Endothelial cell of umbilical vein (primary cell): Measurements from ENCODE around the gene CXCR3. TPM values are rescaled to one million over a fixed set of nuclear protein-coding genes. Genes with fewer than 3 reads are reported as not detected.

Source experiments
- BruUV-seq: library from RNA; stranded (reverse); fragments of 400-500 nt; replicated peaks from 2 replicates; lab custom pipeline; 2021; lab: Mats Ljungman, UMichigan
- CTCF ChIA-PET: fragments of 300-600, 350-600 bp; sonication (Branson Sonifier 250); formaldehyde crosslinking; loops from one replicate; lab custom pipeline; 2021; ENCODE audit warnings: antibody characterized with exemption, inconsistent platforms; lab: Charles Lee
- POLR2A ChIA-PET: fragments of 300-600, 350-600 bp; sonication (Branson Sonifier 250); formaldehyde crosslinking; loops from one replicate; lab custom pipeline; 2021; ENCODE audit warnings: antibody characterized with exemption, inconsistent platforms; lab: Charles Lee
- DNase-seq: peaks from one replicate; pipeline ENCODE4 v3.0.0-alpha.2; 2011; ENCODE audit warnings: low read depth, low spot score
- FAIRE-seq: peaks from 2 replicates; lab custom pipeline; 2011; peaks lifted over from hg19 to GRCh38; lab: Jason Lieb, UNC
- H2AFZ ChIP-seq: 2 replicates; pipeline ENCODE4 v1.6.0; 2012; ENCODE audit warnings: low read depth, low read length, control low read depth, inconsistent platforms
- H3K27ac ChIP-seq: 2 replicates; pipeline ENCODE4 v1.5.1; 2011; ENCODE audit warnings: low read depth, mild to moderate bottlenecking, control low read depth, low read length, moderate library complexity; ENCODE audit not compliant: insufficient read depth
- H3K27me3 ChIP-seq, 2 experiments: 2 replicates each; pipeline versions ENCODE4 v1.6.0 to v1.6.1; 2011; ENCODE audit warnings: low read length in 2 of 2, mixed read lengths in 1 of 2; ENCODE audit not compliant: control insufficient read depth in 2 of 2, insufficient read depth in 2 of 2
- H3K36me3 ChIP-seq, 2 experiments: 2 replicates in 1 of 2; 3 replicates in 1 of 2; pipeline ENCODE4 v1.5.1; 2011; ENCODE audit warnings: low read length in 2 of 2, mild to moderate bottlenecking in 1 of 2, moderate library complexity in 1 of 2; ENCODE audit not compliant: control insufficient read depth in 2 of 2, insufficient read depth in 2 of 2; ENCODE audit errors: extremely low read depth in 1 of 2
- H3K4me1 ChIP-seq: 3 replicates; pipeline ENCODE4 v1.5.1; 2011; ENCODE audit warnings: mild to moderate bottlenecking, low read length; ENCODE audit not compliant: control insufficient read depth, insufficient read depth; ENCODE audit errors: extremely low read depth
- H3K4me2 ChIP-seq: 2 replicates; pipeline ENCODE4 v1.6.1; 2011; ENCODE audit warnings: low read length, control low read depth, mixed read lengths; ENCODE audit not compliant: insufficient read depth
- H3K4me3 ChIP-seq, 3 experiments: fragments of 200-600 bp in 1 of 3; sonication (generic), shearing (Covaris generic) in 1 of 3; replicated peaks in 1 of 3; 2 replicates each; pipeline ENCODE4 v1.5.1; 2011 to 2016; ENCODE audit warnings: control low read depth in 3 of 3, low read length in 3 of 3, mild to moderate bottlenecking in 2 of 3, inconsistent platforms in 1 of 3, low read depth in 1 of 3, moderate library complexity in 1 of 3; ENCODE audit not compliant: insufficient read depth in 1 of 3
- H3K79me2 ChIP-seq: 2 replicates; pipeline ENCODE4 v1.6.0; 2012; ENCODE audit warnings: low read length, inconsistent platforms; ENCODE audit not compliant: control insufficient read depth, insufficient read depth
- H3K9ac ChIP-seq: replicated peaks from 2 replicates; pipeline ENCODE3; 2011; ENCODE audit warnings: low read length, control low read depth; ENCODE audit not compliant: insufficient read depth; ENCODE audit errors: extremely low read depth
- H3K9me1 ChIP-seq: replicated peaks from 3 replicates; pipeline ENCODE4 v1.6.0; 2011; ENCODE audit warnings: mild to moderate bottlenecking, low read length; ENCODE audit not compliant: control insufficient read depth, insufficient read depth; ENCODE audit errors: extremely low read depth
- H3K9me3 ChIP-seq: replicated peaks from 2 replicates; pipeline ENCODE4 v1.5.1; 2012; ENCODE audit warnings: low read length, inconsistent platforms; ENCODE audit not compliant: control insufficient read depth, insufficient read depth
- H4K20me1 ChIP-seq: replicated peaks from 2 replicates; pipeline ENCODE3; 2011; ENCODE audit warnings: mild to moderate bottlenecking, low read length; ENCODE audit not compliant: control insufficient read depth, insufficient read depth; ENCODE audit errors: extremely low read depth
- EZH2 ChIP-seq: IDR thresholded peaks from 2 replicates; pipeline ENCODE4 v1.6.1; 2012; ENCODE audit warnings: borderline replicate concordance, low read depth, mild to moderate bottlenecking, moderate library complexity, low read length, inconsistent platforms; ENCODE audit not compliant: severe bottlenecking
- GATA2 ChIP-seq: IDR thresholded peaks from 2 replicates; pipeline ENCODE4 v1.7.0; 2011; ENCODE audit warnings: low read depth, mild to moderate bottlenecking, moderate library complexity, mixed read lengths, low read length; ENCODE audit not compliant: insufficient read length, insufficient read depth
- JUN ChIP-seq: IDR thresholded peaks from 2 replicates; pipeline ENCODE4 v1.6.1; 2011; ENCODE audit warnings: borderline replicate concordance, low read depth; ENCODE audit not compliant: insufficient read length, insufficient read depth
- MYC ChIP-seq: IDR thresholded peaks from one replicate; pipeline ENCODE4 v1.6.1; 2011; ENCODE audit warnings: mild to moderate bottlenecking, low read depth, low read length
- dilution Hi-C: fragments of 300-500 bp; cut with MboI; formaldehyde crosslinking; loops from one replicate; pipeline ENCODE4 v1.15.0; 2019; ENCODE audit warnings: low sequenced_read_pairs; ENCODE audit not compliant: extremely low pct_ligation_motif_present
- intact Hi-C: fragments of 100-400 bp; cut with micrococcal nuclease; formaldehyde crosslinking; loops from one replicate; pipeline ENCODE4 v1.10.0; 2022
- polyA plus RNA-seq, 4 experiments: library from polyadenylated mRNA; depleted of rRNA in 3 of 4; stranded (reverse) in 3 of 4; unstranded in 1 of 4; fragments of >200 nt; gene quantifications; 2 replicates each; pipeline versions ENCODE4 v1.2.1 to v1.2.3, GENCODE V29; 2011 to 2012; ENCODE audit warnings: missing spikeins in 1 of 4
- total RNA-seq: library from RNA; stranded (reverse); gene quantifications from 2 replicates; pipeline ENCODE4 v1.2.3, GENCODE V29; 2021
- TF ChIP-seq, protein P1 (sequence below), 2 donors: IDR thresholded peaks; 1 replicate in 1 of 2; 2 replicates in 1 of 2; pipeline ENCODE4 v1.5.1; 2011; ENCODE audit warnings: low read length in 2 of 2, mild to moderate bottlenecking in 2 of 2, moderate library complexity in 2 of 2, control low read depth in 1 of 2, inconsistent platforms in 1 of 2, low read depth in 1 of 2; ENCODE audit not compliant: insufficient read depth in 1 of 2; ENCODE audit errors: extremely low read depth in 1 of 2
- TF ChIP-seq, protein P2 (sequence below): IDR thresholded peaks from 2 replicates; pipeline ENCODE4 v1.6.1; 2011; ENCODE audit not compliant: insufficient read depth, insufficient read length

CXCR3 gene
- total and polyA plus RNA-seq, 2 donors (not counting 3 experiments of a cell fraction or from before 2014, with no cell fraction given), result not detected

DNA sequence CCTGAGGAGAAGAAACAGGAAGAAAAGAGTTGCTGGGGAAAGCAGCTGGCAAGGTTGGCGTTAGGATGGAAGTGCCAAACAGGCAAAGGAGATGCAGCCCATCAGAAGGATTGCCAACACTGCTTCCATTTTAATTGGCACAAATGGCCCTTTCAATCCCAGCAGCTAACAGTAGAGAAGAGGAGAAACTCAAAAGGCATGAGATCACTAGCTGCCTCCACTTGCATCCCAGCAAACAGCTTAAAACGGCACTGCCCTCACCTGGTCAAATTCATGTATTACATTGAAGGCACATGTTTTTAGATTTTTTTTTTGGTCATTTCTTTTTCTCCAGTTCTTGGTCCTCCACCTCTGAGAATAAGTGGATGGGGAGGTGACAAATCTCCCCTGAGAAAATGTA is 34.1 kb upstream of the CXCR3 start:
- no peaks in the 10 kb centered on the region for H3K9me1 ChIP-seq
- no peaks in the 10 kb centered on the region for H3K27me3 ChIP-seq
- DNase-seq (peak; percentile 56), FAIRE-seq (peak; percentile 49)
- ChIA-PET CTCF (interaction anchor here (0.7 to 3.5 kb wide), 17 partner anchors 10 to 224 kb away, joined by 3 to 16 read pairs (median 4); partner anchors contain the start of gene CXCR3), POLR2A (no interaction called here)
- dilution Hi-C loops, result no loop called here
- TF ChIP-seq MYC (no peak), GATA2 (no peak), EZH2 (no peak), JUN (no peak)
- TF ChIP-seq, protein P1, sequence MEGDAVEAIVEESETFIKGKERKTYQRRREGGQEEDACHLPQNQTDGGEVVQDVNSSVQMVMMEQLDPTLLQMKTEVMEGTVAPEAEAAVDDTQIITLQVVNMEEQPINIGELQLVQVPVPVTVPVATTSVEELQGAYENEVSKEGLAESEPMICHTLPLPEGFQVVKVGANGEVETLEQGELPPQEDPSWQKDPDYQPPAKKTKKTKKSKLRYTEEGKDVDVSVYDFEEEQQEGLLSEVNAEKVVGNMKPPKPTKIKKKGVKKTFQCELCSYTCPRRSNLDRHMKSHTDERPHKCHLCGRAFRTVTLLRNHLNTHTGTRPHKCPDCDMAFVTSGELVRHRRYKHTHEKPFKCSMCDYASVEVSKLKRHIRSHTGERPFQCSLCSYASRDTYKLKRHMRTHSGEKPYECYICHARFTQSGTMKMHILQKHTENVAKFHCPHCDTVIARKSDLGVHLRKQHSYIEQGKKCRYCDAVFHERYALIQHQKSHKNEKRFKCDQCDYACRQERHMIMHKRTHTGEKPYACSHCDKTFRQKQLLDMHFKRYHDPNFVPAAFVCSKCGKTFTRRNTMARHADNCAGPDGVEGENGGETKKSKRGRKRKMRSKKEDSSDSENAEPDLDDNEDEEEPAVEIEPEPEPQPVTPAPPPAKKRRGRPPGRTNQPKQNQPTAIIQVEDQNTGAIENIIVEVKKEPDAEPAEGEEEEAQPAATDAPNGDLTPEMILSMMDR (IDR thresholded peaks at IDR 0.05; ENCODE audit: extremely low read depth in 1 of 2, insufficient read depth in 1 of 2, low read depth in 1 of 2, low read length in 2 of 2), result peak; percentile 40 to 43
- TF ChIP-seq, protein P2, sequence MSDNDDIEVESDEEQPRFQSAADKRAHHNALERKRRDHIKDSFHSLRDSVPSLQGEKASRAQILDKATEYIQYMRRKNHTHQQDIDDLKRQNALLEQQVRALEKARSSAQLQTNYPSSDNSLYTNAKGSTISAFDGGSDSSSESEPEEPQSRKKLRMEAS, result no peak
- intact Hi-C loops, result loop anchor here (2.0 to 5.0 kb wide), 2 partner anchors 40 to 78 kb away; no protein-coding TSS in a partner anchor
- H3K79me2 ChIP-seq, result no peaks in the 10 kb centered on the region
- no peak overlapping the region for H2AFZ ChIP-seq
- H4K20me1 ChIP-seq, result no peaks in the 10 kb centered on the region
- BruUV-seq, result no TSS peak
- H3K4me2 ChIP-seq, result no peak overlapping the region
- H3K4me1 ChIP-seq, result no peaks in the 10 kb centered on the region
- no peaks in the 10 kb centered on the region for H3K9me3 ChIP-seq
- no peak overlapping the region for H3K9ac ChIP-seq
- no peaks in the 10 kb centered on the region for H3K36me3 ChIP-seq
- H3K4me3 ChIP-seq, result no peak overlapping the region
- H3K27ac ChIP-seq, result no peak overlapping the region
